NCI-H226 (cell line): ENCODE data around the gene TBC1D23.
"Not testable (repeated sequence)": the region's sequence is repeated elsewhere in the genome, so short reads cannot be mapped to it uniquely, and the experiment has no call there.

Source experiments
- DNase-seq: peaks from one replicate; pipeline ENCODE4 v3.0.0-alpha.2; 2015

Gene TBC1D23

DNA sequence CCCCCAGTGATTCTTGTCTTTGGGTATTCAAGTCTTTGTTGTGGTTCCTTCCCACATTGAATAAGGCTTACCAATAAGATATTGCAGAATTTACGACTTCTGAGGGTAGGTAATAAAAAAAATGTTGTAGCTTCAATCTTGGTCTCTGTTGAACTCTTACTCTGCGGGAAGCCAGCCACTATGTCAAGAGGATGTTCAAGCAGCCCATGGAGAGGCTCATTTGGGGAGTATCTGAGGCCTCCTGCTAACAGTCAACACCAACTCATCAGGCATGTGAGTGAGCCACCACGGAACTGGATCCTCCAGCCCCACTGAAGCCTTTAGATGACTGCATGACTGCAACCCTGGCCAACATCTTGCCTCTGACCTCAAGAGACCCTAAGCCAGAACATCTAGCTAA is 3.2 kb upstream of the TBC1D23 start:
- no peak for DNase-seq

DNA sequence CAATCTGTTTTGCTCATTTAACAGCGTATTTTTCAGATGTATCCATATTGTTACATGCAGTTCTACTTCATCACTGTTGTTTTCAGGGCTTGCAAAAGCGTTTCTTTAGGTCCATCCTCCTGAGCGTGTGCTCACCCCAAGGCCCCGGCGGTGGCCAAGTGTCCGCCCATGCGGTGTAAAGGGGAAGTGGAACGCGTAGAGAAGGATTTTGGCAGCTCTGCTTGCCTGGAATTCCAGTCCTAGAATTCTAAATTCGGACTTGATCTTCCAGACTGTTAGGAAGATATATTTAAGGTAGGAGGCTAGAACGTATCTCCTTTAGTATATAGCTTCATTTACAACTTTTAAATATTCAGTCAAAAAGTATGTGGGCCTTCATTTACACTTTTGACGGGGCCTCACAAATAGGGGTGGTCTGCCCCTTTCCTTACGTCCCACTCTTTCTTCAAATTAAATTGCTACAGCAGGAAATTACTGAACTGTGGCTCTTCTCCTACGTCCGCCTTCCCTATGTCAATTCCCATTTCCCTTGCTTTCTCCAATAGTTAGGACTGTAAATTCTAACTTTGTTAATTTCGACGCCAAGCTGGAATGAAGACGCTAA is 609 bp upstream of the TBC1D23 start:
- peak; percentile 67 for DNase-seq

DNA sequence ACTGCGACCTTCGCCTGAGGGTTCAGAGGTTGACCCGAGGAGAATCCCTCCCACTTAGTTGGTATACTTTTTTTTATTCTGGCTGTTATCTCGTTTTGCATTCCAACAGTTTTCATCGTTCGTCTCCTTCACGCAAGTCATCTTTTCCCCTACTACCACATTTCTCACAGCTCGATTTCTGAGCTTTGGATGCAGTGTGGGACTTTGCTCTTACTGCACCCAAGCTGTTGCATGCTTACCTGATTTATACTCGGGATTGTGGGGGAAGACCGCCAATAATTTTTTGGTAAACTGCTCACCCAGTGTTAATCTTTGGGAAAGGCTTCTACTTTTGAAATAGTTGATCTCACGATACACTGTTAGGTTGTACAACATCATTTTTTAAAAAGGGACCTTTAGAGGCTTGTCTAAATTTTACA is 702 bp downstream of the TBC1D23 start:
- DNase-seq = no peak

DNA sequence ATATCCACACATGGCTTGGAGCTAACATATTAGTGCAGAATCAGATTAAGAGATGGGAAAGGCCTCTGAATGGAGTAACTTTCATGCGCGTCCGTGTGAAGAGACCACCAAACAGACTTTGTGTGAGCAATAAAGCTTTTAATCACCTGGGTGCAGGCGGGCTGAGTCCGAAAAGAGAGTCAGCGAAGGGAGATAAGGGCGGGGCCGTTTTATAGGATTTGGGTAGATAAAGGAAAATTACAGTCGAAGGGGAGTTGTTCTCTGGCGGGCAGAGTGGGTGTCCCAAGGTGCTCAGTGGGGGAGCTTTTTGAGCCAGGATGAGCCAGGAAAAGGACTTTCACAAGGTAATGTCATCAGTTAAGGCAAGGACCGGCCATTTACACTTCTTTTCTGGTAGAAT is 2.1 kb downstream of the TBC1D23 start:
- DNase-seq = not testable (repeated sequence)

DNA sequence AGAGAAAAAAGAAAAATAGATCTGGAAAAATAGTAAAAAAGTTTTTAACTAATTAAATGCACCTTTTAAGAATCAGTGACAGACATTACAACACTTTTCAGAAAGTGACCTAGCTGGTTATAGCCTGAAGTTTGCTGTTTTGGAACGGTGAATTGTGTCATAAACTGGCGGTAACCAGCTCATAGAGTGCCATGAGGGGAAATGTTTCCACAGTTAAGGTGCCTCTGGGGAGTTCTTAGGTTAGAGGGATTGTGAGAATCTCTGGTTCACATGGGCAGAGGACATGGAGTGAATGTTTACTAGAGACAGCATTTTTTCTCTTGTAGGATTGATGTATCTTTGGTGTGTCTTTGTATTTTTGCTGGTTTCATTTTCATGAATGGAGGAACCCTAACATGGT is 2.8 kb downstream of the TBC1D23 start:
- no peak for DNase-seq

DNA sequence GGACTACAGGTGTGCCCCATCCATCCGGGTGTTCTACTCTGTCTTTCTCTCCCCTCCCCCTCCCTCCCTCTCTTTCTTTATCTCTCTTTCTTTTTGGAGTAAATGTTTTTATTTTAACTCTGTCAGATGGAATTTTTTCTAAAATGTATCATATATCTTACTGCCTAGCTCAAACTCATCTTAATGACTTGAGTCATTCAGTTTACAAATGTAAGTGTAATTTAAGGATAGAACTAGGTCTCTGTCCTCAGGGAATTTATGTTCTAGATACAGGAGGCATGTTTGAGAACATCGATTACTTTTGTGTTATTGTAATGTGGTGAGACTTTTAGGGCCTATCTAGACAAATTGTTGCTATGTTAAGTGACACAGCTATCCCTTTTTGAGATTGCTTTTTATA is 3.5 kb downstream of the TBC1D23 start:
- no peak for DNase-seq

DNA sequence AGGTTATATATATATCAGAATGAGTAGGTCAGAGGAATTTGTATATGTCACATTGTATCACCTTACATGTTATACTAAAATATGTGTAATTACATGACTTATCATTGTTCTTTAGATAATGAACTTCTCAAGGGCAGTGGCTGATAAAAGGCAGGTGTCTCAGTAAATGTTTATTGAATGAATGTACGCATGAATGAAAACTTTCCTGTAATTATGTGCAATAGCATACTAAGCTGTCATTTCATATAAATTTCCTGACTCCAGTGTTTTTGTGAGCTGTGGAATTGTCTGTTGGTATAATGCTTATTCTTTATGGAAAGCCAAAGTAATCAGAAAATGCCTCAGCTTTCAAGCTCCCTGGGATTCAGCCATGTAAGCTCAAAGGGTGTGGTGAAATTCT is 4.2 kb downstream of the TBC1D23 start:
- peak; percentile 38 for DNase-seq

DNA sequence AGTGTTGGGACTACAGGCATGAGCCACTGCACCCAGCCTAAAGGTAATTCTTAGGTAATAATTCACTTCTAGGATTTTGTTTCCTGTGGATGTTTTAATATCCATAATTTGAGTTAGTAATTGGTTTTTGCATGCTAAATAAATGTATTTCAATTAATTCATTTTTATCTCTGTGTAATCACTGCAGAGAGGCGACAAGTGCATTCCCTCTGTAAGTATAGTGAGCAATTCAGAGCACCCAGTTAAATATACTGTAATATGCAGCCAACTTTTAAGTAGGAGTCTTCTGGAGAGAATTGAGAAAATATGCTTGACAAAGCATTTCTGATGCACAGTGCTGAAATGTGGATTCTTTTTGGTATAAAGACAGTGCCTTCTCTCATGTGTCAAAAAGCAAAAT is 5.7 kb downstream of the TBC1D23 start:
- no peak for DNase-seq

DNA sequence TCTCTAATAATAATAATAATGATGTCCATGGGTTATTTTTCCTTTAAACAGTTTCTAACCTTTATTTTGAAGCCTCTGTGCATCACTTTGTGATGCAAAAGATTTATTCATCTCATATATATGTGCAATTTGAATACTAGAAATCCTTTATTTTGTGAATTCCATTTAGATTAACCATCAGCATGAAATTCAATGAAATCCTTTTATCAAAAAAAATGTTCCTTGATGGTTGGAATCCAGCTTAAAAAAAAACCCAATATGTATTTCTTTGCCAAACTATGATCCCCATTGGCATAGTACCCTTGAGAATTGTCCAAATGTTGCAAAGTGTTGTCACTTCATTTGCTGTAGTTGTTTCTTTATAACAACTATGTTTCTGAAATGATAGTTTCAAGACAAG is 7.4 kb downstream of the TBC1D23 start:
- no peak for DNase-seq

DNA sequence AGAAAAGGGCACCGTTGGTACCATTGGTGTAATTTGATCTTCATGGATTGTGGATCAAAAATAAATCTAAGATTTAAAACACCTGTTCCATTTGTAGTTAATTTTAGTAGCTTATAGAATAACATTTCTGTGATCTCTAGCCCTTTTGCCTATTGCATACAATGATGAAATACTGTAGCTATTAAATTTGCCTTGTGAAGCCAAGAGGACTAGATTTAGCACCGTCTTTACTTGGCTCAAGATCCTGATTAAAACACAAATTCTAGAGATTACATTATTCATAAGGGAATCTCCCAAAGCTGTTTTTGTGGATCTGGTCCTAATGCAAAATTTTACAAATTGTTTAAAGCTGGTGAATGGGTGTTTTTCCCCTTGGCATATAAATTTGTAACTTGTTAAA is 8.2 kb downstream of the TBC1D23 start:
- peak; percentile 19 for DNase-seq

DNA sequence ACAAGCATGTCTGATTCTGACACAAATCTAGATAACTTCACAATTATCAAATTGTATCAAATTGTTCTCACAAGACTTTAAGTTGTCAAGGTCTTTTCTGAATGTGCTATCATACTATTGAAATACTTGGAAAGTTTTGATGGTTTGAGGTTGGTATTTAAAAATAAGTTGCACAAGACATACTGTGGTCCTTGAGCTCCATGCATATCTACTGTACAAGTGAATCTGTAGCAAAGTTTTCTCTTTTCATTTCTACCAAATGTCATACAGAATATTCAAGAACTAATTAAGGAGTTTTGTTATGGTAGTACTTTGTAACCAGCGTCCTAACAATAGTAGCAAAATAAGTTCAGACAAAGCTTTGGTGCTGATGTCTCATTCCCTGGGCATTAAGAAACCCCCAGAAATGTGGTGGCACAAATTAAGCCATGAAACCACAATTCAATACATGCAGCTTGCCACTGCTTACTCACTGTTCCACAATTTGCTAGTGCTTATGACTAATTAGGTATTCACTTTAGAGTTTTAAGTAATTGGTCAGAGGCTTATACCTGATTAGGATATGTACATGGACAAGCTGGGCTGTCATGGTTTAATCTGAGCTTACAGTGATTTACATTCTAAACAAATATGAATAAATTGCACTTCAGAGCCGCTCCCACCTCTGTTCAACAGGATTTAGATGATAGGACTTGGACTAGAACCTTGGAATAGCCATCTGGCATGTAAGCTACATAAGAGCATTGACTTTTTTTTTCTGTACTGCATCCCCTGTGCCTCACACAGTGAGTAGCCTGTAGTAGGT is 8.8 kb downstream of the TBC1D23 start:
- peak; percentile 92 for DNase-seq

DNA sequence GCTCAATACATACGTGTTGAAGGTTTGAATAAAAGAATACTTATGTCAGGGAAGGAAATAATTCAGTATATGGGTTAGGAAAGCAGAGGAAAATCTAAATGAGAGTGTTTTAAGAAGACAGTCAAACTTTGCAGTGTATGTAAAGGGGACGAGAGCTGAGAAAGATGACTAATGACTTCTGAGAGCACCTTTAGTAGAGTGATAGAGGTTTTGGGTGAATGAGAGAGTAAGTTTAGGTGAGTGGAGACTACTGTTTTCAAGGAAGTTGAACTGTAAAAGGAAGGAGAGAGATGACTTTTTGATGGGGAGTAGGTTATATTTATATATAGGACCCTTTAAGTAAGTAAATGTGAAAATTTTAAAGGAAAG is 9.4 kb downstream of the TBC1D23 start:
- DNase-seq = no peak

DNA sequence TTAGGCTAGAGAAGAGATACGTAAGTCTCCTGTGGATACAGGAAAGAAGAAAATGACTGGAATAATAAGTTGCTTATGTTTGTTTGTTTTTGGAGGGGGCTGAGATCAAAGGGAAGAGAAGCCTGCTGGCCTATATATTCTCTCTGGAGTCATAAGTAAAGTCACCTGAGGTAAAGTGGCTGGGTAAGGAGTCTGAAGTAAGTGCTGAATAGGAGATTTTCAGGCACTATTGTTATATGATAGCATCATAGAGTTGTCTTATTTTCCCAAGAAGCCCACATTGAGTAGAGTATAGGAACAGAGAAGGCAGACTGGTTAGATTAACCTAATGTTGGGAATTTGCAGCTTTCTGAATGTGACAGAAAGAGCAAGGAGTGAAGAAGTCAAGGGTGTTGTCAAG is 10.7 kb downstream of the TBC1D23 start:
- no peak for DNase-seq

DNA sequence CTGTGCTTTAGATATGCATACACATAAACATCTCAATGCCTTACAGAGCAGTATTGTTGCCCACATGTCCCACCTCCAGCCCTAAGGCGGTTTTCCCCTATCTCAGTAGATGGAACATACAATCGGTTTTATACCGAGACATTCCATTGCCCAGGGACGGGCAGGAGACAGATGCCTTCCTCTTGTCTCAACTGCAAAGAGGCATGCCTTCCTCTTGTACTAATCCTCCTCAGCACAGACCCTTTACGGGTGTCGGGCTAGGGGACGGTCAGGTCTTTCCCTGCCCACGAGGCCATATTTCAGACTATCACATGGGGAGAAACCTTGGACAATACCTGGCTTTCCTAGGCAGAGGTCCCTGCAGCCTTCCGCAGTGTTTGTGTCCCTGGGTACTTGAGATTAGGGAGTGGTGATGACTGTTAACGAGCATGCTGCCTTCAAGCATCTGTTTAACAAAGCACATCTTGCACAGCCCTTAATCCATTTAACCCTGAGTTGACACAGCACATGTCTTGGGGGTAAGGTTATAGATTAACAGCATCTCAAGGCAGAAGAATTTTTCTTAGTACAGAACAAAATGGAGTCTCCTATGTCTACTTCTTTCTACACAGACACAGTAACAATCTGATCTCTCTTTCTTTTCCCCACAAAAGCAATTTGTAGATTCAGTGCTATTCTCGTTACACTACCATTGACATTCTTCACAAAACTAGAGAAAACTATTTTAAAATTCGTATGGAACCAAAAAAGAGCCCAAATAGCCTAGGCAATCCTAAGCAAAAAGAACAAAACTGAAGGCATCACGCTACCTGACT is 12.2 kb downstream of the TBC1D23 start:
- not testable (repeated sequence) for DNase-seq

DNA sequence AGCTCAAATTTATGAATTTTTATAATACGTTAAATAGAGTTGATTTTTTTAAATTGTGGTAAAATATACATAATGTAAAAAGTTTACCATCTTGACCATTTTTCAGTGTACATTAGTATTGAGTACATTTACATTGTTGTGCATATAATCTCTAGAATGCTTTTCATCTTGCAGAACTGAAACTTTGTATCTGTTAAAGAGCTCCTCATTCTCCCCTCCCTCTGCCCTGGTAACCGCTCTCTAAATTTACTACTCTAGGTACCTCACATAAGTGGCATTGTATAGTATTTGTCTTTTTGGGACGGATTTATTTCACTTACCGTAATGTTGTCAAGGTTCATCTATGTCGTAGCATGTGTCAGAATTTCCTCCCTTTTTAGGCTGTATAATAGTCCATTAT is 13.6 kb downstream of the TBC1D23 start:
- no peak for DNase-seq

DNA sequence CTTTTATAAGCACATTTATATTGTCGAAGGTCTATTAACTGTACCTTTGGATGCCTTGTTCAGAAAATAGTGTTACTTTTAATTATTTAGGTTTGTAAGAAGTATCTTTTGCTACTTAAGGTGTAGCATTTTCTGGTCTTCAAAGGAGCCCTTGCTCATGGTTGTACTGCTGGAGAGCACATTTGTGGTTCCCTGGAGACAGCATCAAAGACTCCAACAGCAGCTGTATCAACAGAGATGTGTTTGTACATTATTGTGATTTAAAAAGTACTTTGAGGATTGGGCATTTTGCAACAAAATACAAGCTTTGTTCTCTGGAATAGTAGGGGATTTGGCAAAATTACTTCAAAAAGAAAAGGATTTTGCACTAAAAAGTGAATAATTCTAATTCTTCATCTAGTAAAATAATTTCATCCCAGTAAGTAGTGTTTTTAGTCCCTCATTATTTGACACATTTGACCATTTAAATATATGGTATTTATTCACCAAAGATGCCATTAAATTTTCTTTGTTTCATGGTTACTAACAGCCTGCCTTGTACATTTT is 16.5 kb downstream of the TBC1D23 start:
- no peak for DNase-seq

DNA sequence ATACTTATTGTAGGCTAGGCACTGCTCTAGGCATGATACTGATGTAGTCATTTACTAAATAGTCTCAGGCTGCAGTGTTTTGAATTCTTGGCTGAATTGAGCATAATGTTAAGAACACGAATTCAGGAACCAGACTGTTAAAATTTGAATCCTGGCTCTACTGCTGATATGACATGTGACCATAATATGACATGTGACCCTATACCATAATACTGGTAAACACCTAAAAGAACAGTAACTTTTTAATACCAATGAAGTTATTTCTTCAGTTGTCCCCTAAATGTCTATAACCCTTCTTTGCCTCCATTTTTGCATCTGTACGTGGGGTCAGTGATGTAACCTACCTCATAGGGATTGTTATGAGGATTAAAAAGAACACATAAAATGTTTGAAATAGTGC is 18.1 kb downstream of the TBC1D23 start:
- DNase-seq = no peak

DNA sequence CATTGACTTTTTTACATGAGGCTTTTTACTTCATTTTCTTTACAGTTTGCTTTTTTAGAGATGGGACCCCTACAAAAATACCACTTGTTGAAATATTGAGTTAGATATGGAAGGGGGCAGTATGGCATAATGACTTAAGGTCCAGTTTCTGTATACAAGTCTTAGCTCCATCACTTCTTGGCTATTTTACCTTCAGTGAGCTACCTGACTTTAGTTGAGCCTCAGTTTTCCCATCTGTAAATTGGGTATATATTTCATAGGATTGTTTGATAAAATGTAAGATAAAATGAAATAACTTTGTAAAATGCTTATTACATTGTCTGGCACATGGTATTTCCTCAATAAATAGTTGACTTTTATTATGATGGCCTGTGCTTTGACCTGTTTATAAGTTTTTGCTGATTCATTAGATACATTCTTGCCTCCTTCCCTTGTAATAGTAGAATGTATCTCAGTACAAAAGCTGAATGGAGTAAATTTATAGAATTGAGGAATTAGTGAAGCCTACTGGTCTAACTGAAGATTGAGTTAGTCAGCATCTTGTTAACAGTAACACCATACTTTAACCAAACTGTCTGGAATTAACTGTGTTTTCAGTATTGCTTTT is 27.6 kb downstream of the TBC1D23 start:
- no peak for DNase-seq

DNA sequence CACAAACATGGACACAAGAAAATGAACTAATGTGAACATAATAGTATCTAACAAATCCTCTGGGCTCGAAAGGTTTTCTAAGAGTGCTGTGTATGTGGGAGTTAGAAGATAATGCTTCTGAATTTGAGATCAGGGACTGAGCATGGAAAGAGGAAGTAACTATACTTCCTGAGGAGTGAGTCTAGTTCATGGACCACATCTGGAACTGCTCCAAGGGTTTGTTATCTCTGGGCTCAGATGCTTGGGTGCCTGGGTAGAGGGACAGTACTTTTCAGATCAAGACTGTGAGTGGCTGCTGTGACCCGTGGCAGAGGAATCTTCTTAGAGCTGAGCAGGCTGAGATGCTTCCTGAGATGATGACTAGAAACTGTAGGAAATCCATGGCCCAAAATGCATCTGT is 28.5 kb downstream of the TBC1D23 start:
- peak; percentile 27 for DNase-seq

DNA sequence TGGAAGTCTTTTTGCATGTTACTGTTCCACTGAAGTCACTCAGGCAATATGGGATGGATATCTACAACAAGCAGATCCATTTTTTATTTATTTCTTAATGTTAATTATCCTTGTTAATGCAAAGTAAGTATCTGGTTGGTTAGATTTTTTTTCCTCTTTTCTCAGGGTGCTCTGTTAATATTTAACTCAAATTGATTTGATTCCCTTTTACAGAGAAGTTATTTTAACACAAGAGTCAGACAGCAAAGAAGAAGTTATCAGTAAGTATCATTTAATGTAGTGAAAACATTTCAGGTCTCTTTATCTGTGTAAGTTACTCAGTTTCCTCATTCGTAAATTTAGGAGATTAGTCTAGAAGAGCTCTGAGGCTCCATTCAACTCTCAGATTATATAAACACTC is 34.3 kb downstream of the TBC1D23 start:
- no peak for DNase-seq

DNA sequence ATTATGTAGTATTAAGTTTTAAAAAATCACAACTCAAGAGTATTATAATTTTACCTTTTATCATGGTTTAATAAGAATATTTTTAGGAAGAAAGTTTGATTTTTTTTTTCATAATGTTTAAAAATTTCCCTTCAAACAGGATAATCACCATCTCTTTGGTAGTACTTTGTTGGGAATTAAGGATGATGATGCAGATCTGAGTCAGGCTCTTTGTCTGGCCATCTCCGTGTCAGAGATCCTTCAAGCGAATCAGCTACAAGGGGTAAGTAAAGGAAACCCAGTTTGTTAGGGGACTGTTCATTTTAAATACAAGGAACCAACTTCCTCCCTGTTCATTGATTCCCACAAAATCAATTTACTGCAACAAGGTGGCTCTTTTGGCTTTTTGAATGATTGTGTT is 37.0 kb downstream of the TBC1D23 start:
- DNase-seq = no peak

DNA sequence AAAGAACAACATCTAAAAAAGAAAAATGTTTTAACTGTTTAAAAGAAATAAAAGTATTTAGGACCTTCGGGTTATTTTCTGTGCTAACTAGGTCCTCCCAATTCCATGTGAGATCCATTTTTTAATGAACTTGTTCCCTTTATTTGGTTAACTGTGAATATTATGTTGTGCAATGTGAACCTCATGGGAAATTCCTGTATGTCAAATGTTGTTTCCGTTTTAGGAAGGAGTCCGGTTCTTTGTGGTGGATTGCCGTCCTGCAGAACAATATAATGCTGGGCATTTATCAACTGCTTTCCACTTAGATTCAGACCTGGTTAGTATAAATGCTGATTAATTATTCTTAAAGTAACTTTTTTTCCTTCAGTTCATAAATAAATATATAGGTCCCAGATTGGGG is 38.2 kb downstream of the TBC1D23 start:
- no peak for DNase-seq

DNA sequence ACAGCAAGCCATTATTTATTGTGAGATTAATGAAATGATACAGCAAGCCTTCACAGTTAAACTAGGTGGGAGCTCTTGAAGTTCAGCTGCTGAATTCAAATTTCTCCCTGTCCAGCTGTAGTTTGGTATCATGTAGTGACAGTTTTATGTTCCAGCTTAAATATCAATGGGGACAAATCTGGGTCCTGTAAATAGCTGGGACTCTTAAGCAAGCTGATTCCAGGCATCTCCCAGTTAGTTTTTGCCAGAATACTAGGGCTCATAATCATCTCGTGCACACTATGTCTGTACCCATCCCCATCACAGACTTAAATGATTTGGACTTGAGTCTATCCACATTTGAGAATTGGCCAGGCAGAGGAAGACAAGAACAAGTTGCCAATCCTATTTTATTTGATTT is 45.9 kb downstream of the TBC1D23 start:
- DNase-seq = no peak
